GM10266 (cell line): ENCODE data around the gene FOXL1.
A peak's percentile ranks its signal among the peaks of the same experiment; 100 is the strongest.

Source experiments
- DNase-seq: peaks from one replicate; pipeline ENCODE4 v3.0.0; 2012; ENCODE audit errors: extremely low spot score
- TF ChIP-seq, protein P1 (sequence below): IDR thresholded peaks from 2 replicates; pipeline ENCODE4 v1.5.1; 2012; ENCODE audit warnings: mild to moderate bottlenecking, low read depth; ENCODE audit not compliant: control insufficient read depth, insufficient read depth; ENCODE audit errors: missing control alignments

Gene FOXL1

DNA sequence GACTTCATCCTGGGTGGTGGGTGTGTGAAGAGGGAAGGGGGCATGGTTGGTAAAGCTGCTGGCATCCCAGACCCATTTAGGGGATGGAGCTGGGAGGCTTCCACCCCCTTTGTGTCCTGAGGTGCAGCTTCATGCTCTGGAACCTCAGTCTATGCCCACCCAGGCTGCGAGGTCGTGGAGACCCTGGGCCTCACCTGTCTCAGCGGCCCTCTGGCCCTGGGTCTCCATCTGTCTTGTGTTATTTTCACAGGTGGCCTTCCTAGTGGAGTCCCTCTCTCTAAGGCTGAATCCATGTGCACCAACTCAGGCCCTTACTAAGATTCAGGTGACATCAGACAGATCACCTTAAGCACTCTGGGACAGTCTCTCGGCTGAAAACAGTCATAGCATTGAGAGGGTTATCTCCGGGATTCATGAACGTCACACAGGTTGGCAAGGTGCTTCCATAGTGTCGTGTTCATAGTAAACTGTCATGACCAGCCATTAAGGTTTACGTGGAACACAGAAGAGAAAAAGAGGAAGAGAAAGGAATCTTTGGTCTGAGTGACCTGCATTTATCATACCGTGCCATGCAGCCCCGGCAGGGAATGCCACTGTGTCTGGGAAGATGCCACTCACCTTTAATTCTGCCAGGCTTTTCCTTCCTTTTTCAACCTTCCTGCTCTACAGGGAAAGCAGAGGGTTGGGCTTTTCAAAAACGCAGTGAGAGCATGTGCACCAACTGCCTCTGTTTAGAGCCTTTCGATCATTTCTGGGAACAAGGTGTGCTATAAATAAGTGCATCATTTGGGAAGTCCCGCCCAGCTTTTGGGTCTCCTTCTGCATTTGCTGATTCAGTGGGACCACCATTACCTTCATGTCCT is 4.5 kb upstream of the FOXL1 start:
- TF ChIP-seq, protein P1, sequence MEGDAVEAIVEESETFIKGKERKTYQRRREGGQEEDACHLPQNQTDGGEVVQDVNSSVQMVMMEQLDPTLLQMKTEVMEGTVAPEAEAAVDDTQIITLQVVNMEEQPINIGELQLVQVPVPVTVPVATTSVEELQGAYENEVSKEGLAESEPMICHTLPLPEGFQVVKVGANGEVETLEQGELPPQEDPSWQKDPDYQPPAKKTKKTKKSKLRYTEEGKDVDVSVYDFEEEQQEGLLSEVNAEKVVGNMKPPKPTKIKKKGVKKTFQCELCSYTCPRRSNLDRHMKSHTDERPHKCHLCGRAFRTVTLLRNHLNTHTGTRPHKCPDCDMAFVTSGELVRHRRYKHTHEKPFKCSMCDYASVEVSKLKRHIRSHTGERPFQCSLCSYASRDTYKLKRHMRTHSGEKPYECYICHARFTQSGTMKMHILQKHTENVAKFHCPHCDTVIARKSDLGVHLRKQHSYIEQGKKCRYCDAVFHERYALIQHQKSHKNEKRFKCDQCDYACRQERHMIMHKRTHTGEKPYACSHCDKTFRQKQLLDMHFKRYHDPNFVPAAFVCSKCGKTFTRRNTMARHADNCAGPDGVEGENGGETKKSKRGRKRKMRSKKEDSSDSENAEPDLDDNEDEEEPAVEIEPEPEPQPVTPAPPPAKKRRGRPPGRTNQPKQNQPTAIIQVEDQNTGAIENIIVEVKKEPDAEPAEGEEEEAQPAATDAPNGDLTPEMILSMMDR = no peak
- DNase-seq = no peak

- TF ChIP-seq, protein P1 = no peak
- no peak for DNase-seq
These were observed 3.7 kb upstream of the FOXL1 start for GRCh38 chr16:86574646-86575045.

DNA sequence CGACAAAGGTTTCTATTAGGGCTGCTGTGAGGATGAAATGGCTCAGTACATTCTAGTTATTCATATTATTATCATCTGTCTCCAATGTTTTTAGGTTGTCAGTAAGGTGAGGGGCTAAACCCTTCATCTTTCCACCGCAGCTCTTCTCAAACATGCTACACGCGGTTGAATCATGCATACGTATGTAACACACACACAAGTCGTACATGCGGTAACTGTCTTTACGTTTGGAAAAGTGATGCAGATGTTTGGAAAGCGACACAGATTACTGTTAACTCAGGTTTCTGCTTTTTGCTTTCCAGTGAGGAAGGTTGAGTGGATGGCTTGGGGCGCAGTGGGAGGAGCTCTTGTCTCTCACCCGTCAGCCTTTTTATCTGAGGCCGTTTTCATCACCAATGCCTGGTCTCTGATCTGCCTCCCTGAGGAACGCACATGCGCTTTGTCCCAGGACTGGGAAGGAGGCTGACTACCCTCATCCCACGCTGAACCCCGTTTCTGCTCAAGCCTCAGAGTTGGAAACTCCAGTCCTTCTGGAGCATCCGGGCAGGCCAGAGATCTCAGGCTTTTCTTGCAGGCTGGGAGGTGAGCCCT is 3.2 kb upstream of the FOXL1 start:
- no peak for DNase-seq
- TF ChIP-seq, protein P1 = no peak

DNA sequence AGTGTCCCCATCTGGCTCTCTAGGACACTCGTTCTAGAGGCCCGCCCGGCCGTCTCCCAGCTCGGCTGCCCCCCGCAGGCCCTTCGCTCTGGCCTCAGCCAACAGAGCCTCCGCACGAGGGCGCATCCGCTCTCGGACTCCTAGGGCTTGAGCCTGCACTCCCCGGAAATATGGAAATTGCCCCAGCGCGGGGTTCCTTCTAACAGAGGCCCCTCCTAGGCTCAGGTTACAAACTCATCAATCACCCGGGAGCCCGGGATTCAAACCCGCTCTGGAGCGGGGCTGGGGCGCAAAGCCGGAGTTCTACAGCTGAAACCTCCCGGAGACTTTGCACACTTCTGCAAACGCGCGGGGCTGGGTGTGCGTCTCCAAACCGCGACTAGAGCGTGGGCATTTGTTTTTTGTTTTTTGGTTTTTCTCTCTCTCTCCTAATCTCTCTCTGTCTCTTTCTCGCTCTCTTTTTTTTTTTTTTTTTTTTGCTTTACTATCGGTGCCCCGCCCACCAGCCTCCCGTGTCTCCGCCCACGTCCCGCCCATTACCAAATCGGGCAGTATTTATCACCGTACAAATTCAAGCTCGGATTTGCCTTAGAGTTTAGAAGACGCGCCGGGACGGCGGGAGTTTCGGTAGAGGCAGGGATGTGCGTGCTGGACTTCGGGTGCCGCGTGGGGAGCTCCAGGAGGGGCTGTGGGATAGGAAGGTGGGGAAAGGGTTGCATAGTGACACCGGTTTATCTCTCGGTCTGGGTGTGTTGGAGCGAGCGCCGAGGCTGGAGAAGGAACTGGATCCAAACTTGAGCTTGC is 2.4 kb upstream of the FOXL1 start:
- peak; percentile 66 for DNase-seq
- TF ChIP-seq, protein P1 = peak; percentile 52

DNA sequence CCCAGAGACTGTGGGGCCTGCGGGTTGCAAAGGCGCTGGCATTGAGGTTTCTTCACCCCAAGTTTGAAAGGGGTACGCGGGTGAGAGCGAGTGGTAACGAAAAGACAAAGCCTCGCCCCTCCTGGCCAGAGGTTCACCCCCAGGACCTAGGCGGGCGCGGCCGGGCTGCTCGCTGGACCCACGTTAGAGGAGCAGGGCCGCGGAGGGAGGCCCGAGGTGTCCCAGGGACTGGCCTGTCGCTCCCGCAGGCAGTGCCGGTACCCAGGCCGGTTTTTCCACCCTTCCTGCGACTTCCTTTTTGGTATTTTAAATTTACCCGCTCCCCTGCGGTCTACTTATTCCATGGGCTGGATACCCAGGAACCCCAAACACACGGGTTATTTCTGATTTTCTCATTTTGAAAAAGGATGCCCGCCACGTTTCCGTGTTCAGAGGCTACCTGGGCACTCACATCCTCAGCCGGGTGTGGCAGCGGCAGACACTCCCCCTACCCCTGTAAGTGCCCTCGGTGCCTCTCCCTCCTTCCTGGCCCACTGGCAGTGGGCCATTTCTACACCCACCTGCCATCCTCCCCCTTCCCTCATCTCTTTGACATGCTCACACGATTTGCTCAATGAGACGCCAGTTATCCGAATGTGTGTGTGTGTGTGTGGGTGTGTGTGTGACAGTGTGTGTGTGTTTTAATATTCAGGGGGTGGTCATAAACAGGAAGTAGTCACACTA is 1.6 kb upstream of the FOXL1 start:
- DNase-seq = no peak
- TF ChIP-seq, protein P1 = no peak

- TF ChIP-seq, protein P1 = no peak
- DNase-seq = no peak
These were observed 906 bp upstream of the FOXL1 start for GRCh38 chr16:86577314-86577971.
